HCT116 (cell line): ENCODE measurements around the gene CLRN3. TPM values are rescaled to one million over a fixed set of nuclear protein-coding genes. Genes with fewer than 3 reads are reported as not detected.

Source experiments
- ATAC-seq: fragments of 200-7000 bp; cut with Tn5 transposase; 2 replicates; pipeline ENCODE4 v1.9.1; 2020; ENCODE audit warnings: mild to moderate bottlenecking, moderate library complexity
- BruUV-seq: library from RNA; stranded (reverse); fragments of 400-500 nt; replicated peaks from 2 replicates; lab custom pipeline; 2021; lab: Mats Ljungman, UMichigan
- CTCF ChIA-PET: fragments of 300-600 bp; sonication (Branson Sonifier 250); formaldehyde crosslinking; loops from one replicate; lab custom pipeline; 2021; ENCODE audit warnings: antibody characterized with exemption; lab: Charles Lee
- POLR2A ChIA-PET: fragments of 300-600, 350-600 bp; sonication (Branson Sonifier 250); formaldehyde crosslinking; loops from one replicate; lab custom pipeline; 2021; ENCODE audit warnings: antibody characterized with exemption; lab: Charles Lee
- RAD21 ChIA-PET, 2 experiments: fragments of 300-600 bp; sonication (Branson Sonifier 250); formaldehyde crosslinking; loops; one replicate each; lab custom pipeline; 2023; ENCODE audit warnings: low total read pairs in 2 of 2; ENCODE audit not compliant: uncharacterized antibody in 2 of 2, unreplicated experiment in 2 of 2, low non-redundant PET in 1 of 2; lab: Charles Lee
- DNase-seq: peaks from one replicate; pipeline ENCODE4 v3.0.0-alpha.2; 2010; ENCODE audit warnings: low read depth, low spot score
- H2AFZ ChIP-seq: fragments of 200-600 bp; shearing (Covaris generic), sonication (generic); 2 replicates; pipeline ENCODE4 v1.6.1; 2017; ENCODE audit warnings: low read depth, mixed run types, mixed read lengths, antibody characterized with exemption, low read length; ENCODE audit not compliant: poor library complexity, severe bottlenecking
- H3K27ac ChIP-seq: 2 replicates; pipeline ENCODE4 v1.5.1; 2012; ENCODE audit warnings: low read depth, low read length
- H3K27me3 ChIP-seq: fragments of 200-600 bp; sonication (generic); 2 replicates; pipeline ENCODE4 v1.6.1; 2016; ENCODE audit warnings: mixed run types, low read length, mixed read lengths; ENCODE audit not compliant: insufficient read depth
- H3K36me3 ChIP-seq, 2 experiments: fragments of 200-500 bp in 1 of 2; fragments of 200-600 bp in 1 of 2; sonication (Bioruptor generic) in 1 of 2; sonication (generic) in 1 of 2; 2 replicates each; pipeline versions ENCODE4 v1.5.1 to v1.6.1; 2014 to 2016; ENCODE audit warnings: low read length in 2 of 2, inconsistent platforms in 1 of 2, mixed read lengths in 1 of 2, mixed run types in 1 of 2; ENCODE audit not compliant: insufficient read depth in 2 of 2, control insufficient read depth in 1 of 2
- H3K4me1 ChIP-seq, 2 experiments: fragments of 200-600 bp in 1 of 2; sonication (generic) in 1 of 2; 2 replicates each; pipeline versions ENCODE4 v1.5.1 to v1.6.1; 2012 to 2017; ENCODE audit warnings: low read length in 2 of 2, inconsistent platforms in 1 of 2, mild to moderate bottlenecking in 1 of 2, mixed read lengths in 1 of 2, mixed run types in 1 of 2, moderate library complexity in 1 of 2; ENCODE audit not compliant: insufficient read depth in 2 of 2, control insufficient read depth in 1 of 2
- H3K4me2 ChIP-seq: fragments of 200-600 bp; sonication (generic); 2 replicates; pipeline ENCODE4 v1.6.1; 2017; ENCODE audit warnings: mixed run types, low read length, mixed read lengths
- H3K4me3 ChIP-seq, 2 experiments: fragments of 200-600 bp in 1 of 2; sonication (generic) in 1 of 2; replicated peaks in 1 of 2; 2 replicates each; pipeline ENCODE4 v1.5.1; 2011 to 2016; ENCODE audit warnings: low read length in 2 of 2, control low read depth in 1 of 2, low read depth in 1 of 2, mild to moderate bottlenecking in 1 of 2, mixed read lengths in 1 of 2, mixed run types in 1 of 2
- H3K79me2 ChIP-seq: fragments of 200-600 bp; sonication (generic); 2 replicates; pipeline ENCODE4 v1.6.1; 2017; ENCODE audit warnings: mild to moderate bottlenecking, mixed run types, low read length, moderate library complexity, mixed read lengths; ENCODE audit not compliant: insufficient read depth
- H3K9ac ChIP-seq: fragments of 200-600 bp; sonication (generic); 2 replicates; pipeline ENCODE4 v1.6.1; 2016; ENCODE audit warnings: low read length, mixed read lengths
- H3K9me2 ChIP-seq: fragments of 200-600 bp; sonication (generic), shearing (Covaris generic); 2 replicates; pipeline ENCODE4 v1.6.1; 2017; ENCODE audit warnings: mixed run types, mild to moderate bottlenecking, moderate library complexity; ENCODE audit not compliant: insufficient read depth
- H3K9me3 ChIP-seq, 2 experiments: fragments of 200-500 bp in 1 of 2; fragments of 200-600 bp in 1 of 2; sonication (Bioruptor generic) in 1 of 2; sonication (generic) in 1 of 2; 2 replicates each; pipeline ENCODE4 v1.6.1; 2014 to 2017; ENCODE audit warnings: low read length in 2 of 2, mixed read lengths in 2 of 2, inconsistent platforms in 1 of 2, low read depth in 1 of 2, mild to moderate bottlenecking in 1 of 2, mixed run types in 1 of 2, moderate library complexity in 1 of 2; ENCODE audit not compliant: control insufficient read depth in 1 of 2, insufficient read depth in 1 of 2
- H4K20me1 ChIP-seq: fragments of 200-600 bp; sonication (generic), shearing (Covaris generic); 2 replicates; pipeline ENCODE4 v1.6.1; 2017; ENCODE audit warnings: mixed run types, mild to moderate bottlenecking, moderate library complexity; ENCODE audit not compliant: insufficient read depth
- JUND ChIP-seq: IDR thresholded peaks from 2 replicates; pipeline ENCODE4 v1.6.1; 2012
- REST ChIP-seq: IDR thresholded peaks from 2 replicates; pipeline ENCODE4 v1.6.1; 2012; ENCODE audit warnings: low read depth
- SIN3A ChIP-seq: IDR thresholded peaks from 2 replicates; pipeline ENCODE4 v1.6.1; 2012; ENCODE audit warnings: low read depth
- ZBTB33 ChIP-seq: IDR thresholded peaks from 2 replicates; pipeline ENCODE4 v1.6.1; 2011; ENCODE audit warnings: mild to moderate bottlenecking, low read length, moderate library complexity; ENCODE audit not compliant: insufficient replicate concordance; ENCODE audit errors: extremely low read depth
- intact Hi-C: fragments of 100-400 bp; cut with micrococcal nuclease; formaldehyde crosslinking; loops from 2 replicates; pipeline ENCODE4 v1.10.0; 2022
- total RNA-seq: library from RNA; stranded (reverse); gene quantifications from one replicate; pipeline ENCODE4 v1.2.1, GENCODE V29; 2021; ENCODE audit not compliant: unreplicated experiment

Gene CLRN3
- total RNA-seq, 1 experiment from 2014 or later: 0.39 TPM

GRCh38 chr10:127911867-127912257 is 19.1 kb upstream of the CLRN3 start:
- intact Hi-C loops: no loop called here
- Histone ChIP-seq H3K9me3 (no peaks in the 10 kb centered on the region), H3K36me3 (no peaks in the 10 kb centered on the region), H3K4me2 (no peak overlapping the region), H3K27me3 (no peaks in the 10 kb centered on the region), H3K4me3 (no peak overlapping the region), H4K20me1 (no peaks in the 10 kb centered on the region), H3K9ac (no peak overlapping the region), H2AFZ (no peak overlapping the region), H3K9me2 (no peaks in the 10 kb centered on the region), H3K27ac (no peak overlapping the region), H3K79me2 (no peaks in the 10 kb centered on the region), H3K4me1 (peaks cover 20 to 37% of the 10 kb centered on the region in 2 experiments)
- RAD21 ChIA-PET: no interaction called here
- BruUV-seq: no TSS peak
- TF ChIP-seq ZBTB33: no peak
- TF ChIP-seq REST: no peak
- no peak for TF ChIP-seq JUND
- no peak for TF ChIP-seq SIN3A
- POLR2A ChIA-PET: no interaction called here
- CTCF ChIA-PET: no interaction called here
- DNase-seq (no peak), ATAC-seq (no peak)
